GM12878 (cell line): Measurements from ENCODE around the gene FAM120A. TPM values are rescaled to one million over a fixed set of nuclear protein-coding genes. Genes with fewer than 3 reads are reported as not detected.

Experiments used
- ATAC-seq: fragments of 200-7000 bp; cut with Tn5 transposase; 3 replicates; pipeline ENCODE4 v1.9.1; 2020; ENCODE audit warnings: mild to moderate bottlenecking, moderate library complexity
- BruUV-seq: library from RNA; stranded (reverse); fragments of 400-500 nt; replicated peaks from 2 replicates; lab custom pipeline; 2021; lab: Mats Ljungman, UMichigan
- CTCF ChIA-PET: fragments of 300-600 bp; sonication (Branson Sonifier 250); formaldehyde crosslinking; extraction: SDS; loops from one replicate; lab custom pipeline; 2021; ENCODE audit warnings: inconsistent platforms; lab: Yijun Ruan, JAX
- POLR2A ChIA-PET: fragments of 350-600 bp; formaldehyde crosslinking; extraction: SDS; loops from one replicate; lab custom pipeline; 2021; ENCODE audit warnings: inconsistent platforms; lab: Charles Lee
- RAD21 ChIA-PET: fragments of 300-600 bp; sonication (Branson Sonifier 250); formaldehyde crosslinking; loops from one replicate; lab custom pipeline; 2023; ENCODE audit warnings: antibody characterized with exemption; ENCODE audit not compliant: unreplicated experiment; lab: Charles Lee
- SMC1A ChIA-PET: fragments of 300-600 bp; sonication (Branson Sonifier 250); formaldehyde crosslinking; loops from one replicate; lab custom pipeline; 2023; ENCODE audit not compliant: unreplicated experiment, uncharacterized antibody; lab: Charles Lee
- DNase-seq: peaks from one replicate; pipeline ENCODE4 v3.0.0-alpha.2; 2011; ENCODE audit warnings: low read depth, low spot score
- FAIRE-seq: peaks from 3 replicates; lab custom pipeline; 2011; peaks lifted over from hg19 to GRCh38; lab: Jason Lieb, UNC
- H2AFZ ChIP-seq: 2 replicates; pipeline ENCODE4 v1.6.0; 2011; ENCODE audit warnings: low read depth, low read length, control low read depth; ENCODE audit not compliant: control insufficient read depth
- H3K27ac ChIP-seq: 2 replicates; pipeline ENCODE4 v1.5.1; 2011; ENCODE audit warnings: control low read depth; ENCODE audit not compliant: control insufficient read depth, insufficient read depth
- H3K27me3 ChIP-seq, 2 experiments: replicated peaks in 1 of 2; 2 replicates each; pipeline versions ENCODE4 v1.6.0 to v1.6.1; 2011; ENCODE audit warnings: low read length in 1 of 2; ENCODE audit not compliant: control insufficient read depth in 2 of 2, insufficient read depth in 2 of 2
- H3K36me3 ChIP-seq, 2 experiments: 2 replicates each; pipeline ENCODE4 v1.5.1; 2011; ENCODE audit warnings: low read length in 1 of 2; ENCODE audit not compliant: control insufficient read depth in 2 of 2, insufficient read depth in 2 of 2
- H3K4me1 ChIP-seq: 2 replicates; pipeline ENCODE4 v1.6.1; 2011; ENCODE audit warnings: mild to moderate bottlenecking, low read length, moderate library complexity, mixed read lengths; ENCODE audit not compliant: control insufficient read depth, insufficient read depth
- H3K4me2 ChIP-seq: 2 replicates; pipeline ENCODE4 v1.6.0; 2011; ENCODE audit warnings: control low read depth; ENCODE audit not compliant: control insufficient read depth, insufficient read depth
- H3K4me3 ChIP-seq: fragments of 200-600 bp; sonication (generic); 2 replicates; pipeline ENCODE4 v1.5.1; 2016
- H3K79me2 ChIP-seq: 2 replicates; pipeline ENCODE4 v1.6.0; 2011; ENCODE audit warnings: low read length; ENCODE audit not compliant: control insufficient read depth, insufficient read depth
- H3K9ac ChIP-seq: 2 replicates; pipeline ENCODE4 v1.8.0; 2011; ENCODE audit warnings: low read length, control low read depth, mixed read lengths; ENCODE audit not compliant: control insufficient read depth, insufficient read depth
- H3K9me3 ChIP-seq: replicated peaks from 3 replicates; pipeline ENCODE4 v1.5.1; 2011; ENCODE audit warnings: mild to moderate bottlenecking, low read length; ENCODE audit not compliant: control insufficient read depth, insufficient read depth
- H4K20me1 ChIP-seq: 2 replicates; pipeline ENCODE4 v1.6.0; 2011; ENCODE audit not compliant: control insufficient read depth, insufficient read depth
- BMI1 ChIP-seq: fragments of 450-650 bp; IDR thresholded peaks from 2 replicates; pipeline ENCODE4 v1.6.1; 2016; ENCODE audit warnings: mild to moderate bottlenecking, moderate library complexity, borderline replicate concordance
- BRCA1 ChIP-seq: IDR thresholded peaks from 2 replicates; pipeline ENCODE4 v1.6.1; 2011; ENCODE audit warnings: low read depth, low read length, improper control_type of control experiment
- CEBPZ ChIP-seq: fragments of 150-350 bp; IDR thresholded peaks from 2 replicates; pipeline ENCODE4 v1.6.1; 2016; ENCODE audit warnings: low read depth, low read length
- E2F4 ChIP-seq: IDR thresholded peaks from 2 replicates; pipeline ENCODE4 v1.6.1; 2012; ENCODE audit warnings: low read depth, low read length, improper control_type of control experiment
- GATAD2B ChIP-seq: fragments of 450-650 bp; conservative IDR thresholded peaks from 2 replicates; pipeline ENCODE4 v1.6.1; 2017; ENCODE audit warnings: low read depth, mild to moderate bottlenecking, moderate library complexity
- HCFC1 ChIP-seq: fragments of 150-350 bp; IDR thresholded peaks from 2 replicates; pipeline ENCODE4 v1.6.1; 2014; ENCODE audit warnings: low read length
- KAT2A ChIP-seq: conservative IDR thresholded peaks from 2 replicates; pipeline ENCODE4 v1.6.1; 2011; ENCODE audit warnings: low read depth, low read length; ENCODE audit not compliant: control insufficient read depth
- MEF2B ChIP-seq: fragments of 450-650 bp; IDR thresholded peaks from 2 replicates; pipeline ENCODE4 v1.6.1; 2018; ENCODE audit warnings: mild to moderate bottlenecking, moderate library complexity; ENCODE audit not compliant: partially characterized antibody, poor library complexity, severe bottlenecking
- SMAD5 ChIP-seq: IDR thresholded peaks from 2 replicates; pipeline ENCODE4 v1.6.1; 2016; ENCODE audit warnings: antibody characterized with exemption, low read depth
- TBL1XR1 ChIP-seq: IDR thresholded peaks from 2 replicates; pipeline ENCODE4 v1.6.1; 2012; ENCODE audit warnings: low read depth, low read length, improper control_type of control experiment
- USF2 ChIP-seq: IDR thresholded peaks from 2 replicates; pipeline ENCODE4 v1.6.1; 2011; ENCODE audit warnings: low read depth, low read length, improper control_type of control experiment, borderline replicate concordance
- ZNF384 ChIP-seq: IDR thresholded peaks from 2 replicates; pipeline ENCODE4 v1.6.1; 2012; ENCODE audit warnings: low read depth, mild to moderate bottlenecking, low read length, improper control_type of control experiment, borderline replicate concordance
- ZNF622 ChIP-seq: fragments of 450-650 bp; IDR thresholded peaks from 2 replicates; pipeline ENCODE4 v1.6.1; 2017; ENCODE audit warnings: mild to moderate bottlenecking, inconsistent platforms
- WGBS: methylation state at CpG from one replicate; pipeline ENCODE4 v1.1.6; 2016; ENCODE audit warnings: low lambda C conversion rate; ENCODE audit not compliant: insufficient replicate concordance, insufficient coverage; ENCODE audit errors: missing lambda C conversion rate; 5-methylcytosine and 5-hydroxymethylcytosine counted together
- in situ Hi-C: fragments of 300-500 bp; cut with MboI; formaldehyde crosslinking; loops from 9 replicates; pipeline ENCODE4 v1.14.3; 2018; ENCODE audit warnings: mixed read lengths
- intact Hi-C: fragments of 100-400 bp; cut with micrococcal nuclease; formaldehyde crosslinking; loops from one replicate; pipeline ENCODE4 v1.14.2; 2022; ENCODE audit not compliant: unreplicated experiment
- polyA plus RNA-seq, 11 experiments: library from polyadenylated mRNA; depleted of rRNA in 4 of 11; unstranded in 6 of 11; stranded (reverse) in 5 of 11; fragments of >200 nt; fragmentation: Nextera tagmentation in 4 of 11; fragmentation: Illumina TruSeq in 1 of 11; extraction: Ambion mirVana in 4 of 11; extraction: Trizol in 1 of 11; gene quantifications; 1 replicate in 1 of 11; 2 replicates in 10 of 11; pipeline versions ENCODE4 v1.2.1 to v1.2.3, GENCODE V29; 2011 to 2016; ENCODE audit warnings: inconsistent platforms in 2 of 11, missing spikeins in 2 of 11, low read depth in 1 of 11
- total RNA-seq, 4 experiments: library from RNA; depleted of rRNA in 3 of 4; stranded (reverse); fragments of >200 nt in 3 of 4; fragmentation: Illumina TruSeq in 1 of 4; extraction: Trizol in 1 of 4; gene quantifications; 2 replicates each; pipeline versions ENCODE4 v1.2.1 to v1.2.3, GENCODE V29; 2013 to 2021
- TF ChIP-seq, protein P1 (sequence below): fragments of 450-650 bp; IDR thresholded peaks from 2 replicates; pipeline ENCODE4 v1.6.1; 2017; ENCODE audit warnings: mild to moderate bottlenecking, moderate library complexity

FAM120A gene
- total and polyA plus RNA-seq, 10 of the 15 experiments (the other 5 are each of a cell fraction or from before 2014, with no cell fraction given), result 13.1 to 89.6 (median 52.5) TPM

- TF ChIP-seq, protein P1, sequence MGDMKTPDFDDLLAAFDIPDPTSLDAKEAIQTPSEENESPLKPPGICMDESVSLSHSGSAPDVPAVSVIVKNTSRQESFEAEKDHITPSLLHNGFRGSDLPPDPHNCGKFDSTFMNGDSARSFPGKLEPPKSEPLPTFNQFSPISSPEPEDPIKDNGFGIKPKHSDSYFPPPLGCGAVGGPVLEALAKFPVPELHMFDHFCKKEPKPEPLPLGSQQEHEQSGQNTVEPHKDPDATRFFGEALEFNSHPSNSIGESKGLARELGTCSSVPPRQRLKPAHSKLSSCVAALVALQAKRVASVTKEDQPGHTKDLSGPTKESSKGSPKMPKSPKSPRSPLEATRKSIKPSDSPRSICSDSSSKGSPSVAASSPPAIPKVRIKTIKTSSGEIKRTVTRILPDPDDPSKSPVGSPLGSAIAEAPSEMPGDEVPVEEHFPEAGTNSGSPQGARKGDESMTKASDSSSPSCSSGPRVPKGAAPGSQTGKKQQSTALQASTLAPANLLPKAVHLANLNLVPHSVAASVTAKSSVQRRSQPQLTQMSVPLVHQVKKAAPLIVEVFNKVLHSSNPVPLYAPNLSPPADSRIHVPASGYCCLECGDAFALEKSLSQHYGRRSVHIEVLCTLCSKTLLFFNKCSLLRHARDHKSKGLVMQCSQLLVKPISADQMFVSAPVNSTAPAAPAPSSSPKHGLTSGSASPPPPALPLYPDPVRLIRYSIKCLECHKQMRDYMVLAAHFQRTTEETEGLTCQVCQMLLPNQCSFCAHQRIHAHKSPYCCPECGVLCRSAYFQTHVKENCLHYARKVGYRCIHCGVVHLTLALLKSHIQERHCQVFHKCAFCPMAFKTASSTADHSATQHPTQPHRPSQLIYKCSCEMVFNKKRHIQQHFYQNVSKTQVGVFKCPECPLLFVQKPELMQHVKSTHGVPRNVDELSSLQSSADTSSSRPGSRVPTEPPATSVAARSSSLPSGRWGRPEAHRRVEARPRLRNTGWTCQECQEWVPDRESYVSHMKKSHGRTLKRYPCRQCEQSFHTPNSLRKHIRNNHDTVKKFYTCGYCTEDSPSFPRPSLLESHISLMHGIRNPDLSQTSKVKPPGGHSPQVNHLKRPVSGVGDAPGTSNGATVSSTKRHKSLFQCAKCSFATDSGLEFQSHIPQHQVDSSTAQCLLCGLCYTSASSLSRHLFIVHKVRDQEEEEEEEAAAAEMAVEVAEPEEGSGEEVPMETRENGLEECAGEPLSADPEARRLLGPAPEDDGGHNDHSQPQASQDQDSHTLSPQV, result no peak
- TF ChIP-seq KAT2A (no peak), TBL1XR1 (no peak), BMI1 (no peak), SMAD5 (no peak), ZNF622 (no peak), BRCA1 (no peak), ZNF384 (no peak), GATAD2B (no peak)
These were observed 72.1 kb downstream of the FAM120A start (continued) for GRCh38 chr9:93523518-93524144.

GRCh38 chr9:93525476-93525875 lies 74.0 kb downstream of the FAM120A start:
- in situ Hi-C loops (no loop called here), intact Hi-C loops (no loop called here)
- ATAC-seq (no peak), DNase-seq (no peak), FAIRE-seq (no peak)
- no peaks in the 10 kb centered on the region for H4K20me1 ChIP-seq
- H3K4me1 ChIP-seq, result no peaks in the 10 kb centered on the region
- no peaks in the 10 kb centered on the region for H3K9me3 ChIP-seq
- H3K79me2 ChIP-seq, result no peaks in the 10 kb centered on the region; the same call in 1 of the 2 replicates
- no peak overlapping the region for H3K4me2 ChIP-seq
- H2AFZ ChIP-seq, result no peak overlapping the region
- ChIA-PET SMC1A (no interaction called here), CTCF (no interaction called here), POLR2A (no interaction called here), RAD21 (no interaction called here)
- no peak overlapping the region for H3K27ac ChIP-seq
- peaks cover 21 to 25% of the 10 kb centered on the region in 2 experiments for H3K36me3 ChIP-seq
- H3K27me3 ChIP-seq, result no peaks in the 10 kb centered on the region
- H3K4me3 ChIP-seq, result no peak overlapping the region
- no peak overlapping the region for H3K9ac ChIP-seq
- no TSS peak for BruUV-seq
- WGBS, result 98% methylated on average over 5 of the region's 5 CpGs
- TF ChIP-seq USF2 (no peak), CEBPZ (no peak), GATAD2B (no peak), MEF2B (no peak), HCFC1 (no peak), E2F4 (no peak)
